DMS 273 (cell line): ENCODE data around the gene AFAP1.

Experiments used
- DNase-seq: peaks from one replicate; lab custom pipeline; 2025; ENCODE audit not compliant: unreplicated experiment; lab: John Stamatoyannopoulos, UW

The AFAP1 gene

GRCh38 chr4:7939377-7940108, at the start of gene AFAP1:
Gene AFAP1, minus strand, starts transcription at chr4:7939861. Its CDS starts 67,783 bp downstream, at chr4:7872078.
- DNase-seq = peak; percentile 93

GRCh38 chr4:7988437-7988836, 48.8 kb upstream of the AFAP1 start:
- DNase-seq = no peak

GRCh38 chr4:7987148-7987989, 47.7 kb upstream of the AFAP1 start:
- DNase-seq = peak; percentile 83

- no peak for DNase-seq
Measured at GRCh38 chr4:7985891-7986441, 46.3 kb upstream of the AFAP1 start.

- DNase-seq = no peak
Measured at GRCh38 chr4:7985072-7985471, 45.4 kb upstream of the AFAP1 start.

GRCh38 chr4:7984286-7984925, 44.7 kb upstream of the AFAP1 start:
- no peak for DNase-seq

- no peak for DNase-seq
Measured at GRCh38 chr4:7983296-7983695, 43.6 kb upstream of the AFAP1 start.

- no peak for DNase-seq
Measured at GRCh38 chr4:7981738-7982394, 42.2 kb upstream of the AFAP1 start.

GRCh38 chr4:7980036-7980435, 40.4 kb upstream of the AFAP1 start:
- no peak for DNase-seq

- no peak for DNase-seq
Measured at GRCh38 chr4:7979652-7979968, 39.9 kb upstream of the AFAP1 start.

- no peak for DNase-seq
Measured at GRCh38 chr4:7978907-7979651, 39.4 kb upstream of the AFAP1 start.

- DNase-seq = no peak
Measured at GRCh38 chr4:7978489-7978888, 38.8 kb upstream of the AFAP1 start.

GRCh38 chr4:7976634-7977033, 37.0 kb upstream of the AFAP1 start:
- no peak for DNase-seq

- no peak for DNase-seq
Measured at GRCh38 chr4:7976025-7976424, 36.4 kb upstream of the AFAP1 start.

GRCh38 chr4:7974425-7974824, 34.8 kb upstream of the AFAP1 start:
- DNase-seq = no peak

- DNase-seq = no peak
Measured at GRCh38 chr4:7973545-7973981, 33.9 kb upstream of the AFAP1 start.

GRCh38 chr4:7971881-7972500, 32.3 kb upstream of the AFAP1 start:
- no peak for DNase-seq

- DNase-seq = no peak
Measured at GRCh38 chr4:7971159-7971631, 31.5 kb upstream of the AFAP1 start.

GRCh38 chr4:7970361-7970946, 30.8 kb upstream of the AFAP1 start:
- no peak for DNase-seq
